ENCODE data around the gene UQCR11.

UQCR11 gene

GRCh38 chr19:1618157-1619093 lies 13.2 kb upstream of the UQCR11 start:
- no peak for TF ChIP-seq CREB1 (IDR thresholded peaks at IDR 0.05; ENCODE audit: low read depth)
- peak; percentile 33; the same call in 1 of the 2 replicates for TF ChIP-seq RAD21 (IDR thresholded peaks at IDR 0.05; ENCODE audit: low read depth)

- no peak for TF ChIP-seq TEAD4 (IDR thresholded peaks at IDR 0.05)
- TF ChIP-seq ZBTB7A (IDR thresholded peaks at IDR 0.05; ENCODE audit: low read depth) = no peak
- no peak for TF ChIP-seq YY1 (IDR thresholded peaks at IDR 0.05; ENCODE audit: low read depth)
- TF ChIP-seq, protein P1, sequence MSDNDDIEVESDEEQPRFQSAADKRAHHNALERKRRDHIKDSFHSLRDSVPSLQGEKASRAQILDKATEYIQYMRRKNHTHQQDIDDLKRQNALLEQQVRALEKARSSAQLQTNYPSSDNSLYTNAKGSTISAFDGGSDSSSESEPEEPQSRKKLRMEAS (IDR thresholded peaks at IDR 0.05) = no peak
- TF ChIP-seq CEBPB (IDR thresholded peaks at IDR 0.05) = no peak
- TF ChIP-seq RAD21 (IDR thresholded peaks at IDR 0.05; ENCODE audit: low read depth) = no peak
- TF ChIP-seq CREB1 (IDR thresholded peaks at IDR 0.05; ENCODE audit: low read depth) = no peak
- TF ChIP-seq EGR1 (IDR thresholded peaks at IDR 0.05) = no peak
- TF ChIP-seq, protein P2, sequence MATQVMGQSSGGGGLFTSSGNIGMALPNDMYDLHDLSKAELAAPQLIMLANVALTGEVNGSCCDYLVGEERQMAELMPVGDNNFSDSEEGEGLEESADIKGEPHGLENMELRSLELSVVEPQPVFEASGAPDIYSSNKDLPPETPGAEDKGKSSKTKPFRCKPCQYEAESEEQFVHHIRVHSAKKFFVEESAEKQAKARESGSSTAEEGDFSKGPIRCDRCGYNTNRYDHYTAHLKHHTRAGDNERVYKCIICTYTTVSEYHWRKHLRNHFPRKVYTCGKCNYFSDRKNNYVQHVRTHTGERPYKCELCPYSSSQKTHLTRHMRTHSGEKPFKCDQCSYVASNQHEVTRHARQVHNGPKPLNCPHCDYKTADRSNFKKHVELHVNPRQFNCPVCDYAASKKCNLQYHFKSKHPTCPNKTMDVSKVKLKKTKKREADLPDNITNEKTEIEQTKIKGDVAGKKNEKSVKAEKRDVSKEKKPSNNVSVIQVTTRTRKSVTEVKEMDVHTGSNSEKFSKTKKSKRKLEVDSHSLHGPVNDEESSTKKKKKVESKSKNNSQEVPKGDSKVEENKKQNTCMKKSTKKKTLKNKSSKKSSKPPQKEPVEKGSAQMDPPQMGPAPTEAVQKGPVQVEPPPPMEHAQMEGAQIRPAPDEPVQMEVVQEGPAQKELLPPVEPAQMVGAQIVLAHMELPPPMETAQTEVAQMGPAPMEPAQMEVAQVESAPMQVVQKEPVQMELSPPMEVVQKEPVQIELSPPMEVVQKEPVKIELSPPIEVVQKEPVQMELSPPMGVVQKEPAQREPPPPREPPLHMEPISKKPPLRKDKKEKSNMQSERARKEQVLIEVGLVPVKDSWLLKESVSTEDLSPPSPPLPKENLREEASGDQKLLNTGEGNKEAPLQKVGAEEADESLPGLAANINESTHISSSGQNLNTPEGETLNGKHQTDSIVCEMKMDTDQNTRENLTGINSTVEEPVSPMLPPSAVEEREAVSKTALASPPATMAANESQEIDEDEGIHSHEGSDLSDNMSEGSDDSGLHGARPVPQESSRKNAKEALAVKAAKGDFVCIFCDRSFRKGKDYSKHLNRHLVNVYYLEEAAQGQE (IDR thresholded peaks at IDR 0.05; ENCODE audit: low read depth) = no peak
- TF ChIP-seq TAF1 (IDR thresholded peaks at IDR 0.05; ENCODE audit: low read depth) = no peak
- no peak for TF ChIP-seq FOXM1 (IDR thresholded peaks at IDR 0.05; ENCODE audit: borderline replicate concordance, low read depth)
- no peak for TF ChIP-seq EP300 (IDR thresholded peaks at IDR 0.05; ENCODE audit: borderline replicate concordance)
- no peak for TF ChIP-seq NFIC (IDR thresholded peaks at IDR 0.05)
- TF ChIP-seq USF1 (IDR thresholded peaks at IDR 0.05) = no peak
Observed at GRCh38 chr19:1616875-1617274, 11.6 kb upstream of the UQCR11 start.

DNA sequence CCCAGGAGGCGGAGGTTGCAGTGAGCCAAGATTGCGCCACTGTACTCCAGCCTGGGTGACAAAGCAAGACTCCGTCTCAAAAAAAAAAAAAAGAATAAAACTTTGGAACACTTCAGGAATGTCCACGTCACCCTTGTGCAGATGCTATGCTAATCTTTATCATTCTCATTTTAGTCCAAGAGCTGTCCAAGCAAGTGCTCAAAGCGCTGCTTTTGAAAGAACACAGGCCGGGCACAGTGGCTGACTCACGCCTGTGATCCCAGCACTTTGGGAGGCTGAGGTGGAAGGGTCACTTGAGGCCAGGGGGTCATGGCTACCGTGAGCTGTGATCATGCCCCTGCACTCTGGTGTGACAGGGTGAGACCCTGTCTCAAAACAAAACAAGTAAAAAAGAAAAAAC lies 11.1 kb upstream of the UQCR11 start:
- TF ChIP-seq NFIC (IDR thresholded peaks at IDR 0.05) = no peak
- TF ChIP-seq ZBTB7A (IDR thresholded peaks at IDR 0.05; ENCODE audit: low read depth) = no peak
- TF ChIP-seq, protein P2 (IDR thresholded peaks at IDR 0.05; ENCODE audit: low read depth) = no peak
- TF ChIP-seq EGR1 (IDR thresholded peaks at IDR 0.05) = no peak
- no peak for TF ChIP-seq USF1 (IDR thresholded peaks at IDR 0.05)
- TF ChIP-seq FOXM1 (IDR thresholded peaks at IDR 0.05; ENCODE audit: borderline replicate concordance, low read depth) = no peak
- TF ChIP-seq YY1 (IDR thresholded peaks at IDR 0.05; ENCODE audit: low read depth) = no peak
- TF ChIP-seq TAF1 (IDR thresholded peaks at IDR 0.05; ENCODE audit: low read depth) = no peak
- TF ChIP-seq TCF12 (IDR thresholded peaks at IDR 0.05; ENCODE audit: low read depth) = no peak
- TF ChIP-seq, protein P1 (IDR thresholded peaks at IDR 0.05) = no peak
- no peak for TF ChIP-seq CEBPB (IDR thresholded peaks at IDR 0.05)
- no peak for TF ChIP-seq TEAD4 (IDR thresholded peaks at IDR 0.05)
- TF ChIP-seq EP300 (IDR thresholded peaks at IDR 0.05; ENCODE audit: borderline replicate concordance) = no peak
- TF ChIP-seq RAD21 (IDR thresholded peaks at IDR 0.05; ENCODE audit: low read depth) = no peak

- TF ChIP-seq NFIC (IDR thresholded peaks at IDR 0.05) (no peak), USF1 (IDR thresholded peaks at IDR 0.05) (no peak), CEBPB (IDR thresholded peaks at IDR 0.05) (no peak), YY1 (IDR thresholded peaks at IDR 0.05; ENCODE audit: low read depth) (no peak), CREB1 (IDR thresholded peaks at IDR 0.05; ENCODE audit: low read depth) (no peak), EGR1 (IDR thresholded peaks at IDR 0.05) (no peak)
- TF ChIP-seq, protein P2 (IDR thresholded peaks at IDR 0.05; ENCODE audit: low read depth) = no peak
- TF ChIP-seq, protein P1 (IDR thresholded peaks at IDR 0.05) = no peak
Observed at GRCh38 chr19:1615156-1615765, 10.0 kb upstream of the UQCR11 start.
